HG02981 (cell line): Measurements from ENCODE around the gene TTC39B.

Experiments
- ATAC-seq: cut with Tn5 transposase; IDR thresholded peaks from one replicate; pipeline ENCODE4 v1.9.1; 2021; ENCODE audit warnings: mild to moderate bottlenecking, moderate library complexity; ENCODE audit not compliant: unreplicated experiment

The TTC39B gene

DNA sequence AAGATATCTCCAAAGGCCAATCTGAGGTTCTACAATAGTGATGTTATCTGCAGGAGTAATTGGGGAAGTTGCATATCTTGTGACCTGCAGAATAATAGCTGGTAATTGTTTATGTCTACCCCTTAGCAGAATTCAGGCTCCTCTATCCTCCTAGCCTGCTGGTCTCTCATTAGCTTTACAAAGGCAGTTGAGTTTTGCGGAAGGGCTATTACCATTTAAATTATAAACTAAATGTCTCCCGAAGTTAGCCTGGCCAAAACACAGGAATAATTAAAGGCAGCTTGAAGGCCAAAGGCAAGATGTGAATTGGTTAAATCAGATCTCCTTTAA, 168.7 kb downstream of the TTC39B start:
- no peak for ATAC-seq

DNA sequence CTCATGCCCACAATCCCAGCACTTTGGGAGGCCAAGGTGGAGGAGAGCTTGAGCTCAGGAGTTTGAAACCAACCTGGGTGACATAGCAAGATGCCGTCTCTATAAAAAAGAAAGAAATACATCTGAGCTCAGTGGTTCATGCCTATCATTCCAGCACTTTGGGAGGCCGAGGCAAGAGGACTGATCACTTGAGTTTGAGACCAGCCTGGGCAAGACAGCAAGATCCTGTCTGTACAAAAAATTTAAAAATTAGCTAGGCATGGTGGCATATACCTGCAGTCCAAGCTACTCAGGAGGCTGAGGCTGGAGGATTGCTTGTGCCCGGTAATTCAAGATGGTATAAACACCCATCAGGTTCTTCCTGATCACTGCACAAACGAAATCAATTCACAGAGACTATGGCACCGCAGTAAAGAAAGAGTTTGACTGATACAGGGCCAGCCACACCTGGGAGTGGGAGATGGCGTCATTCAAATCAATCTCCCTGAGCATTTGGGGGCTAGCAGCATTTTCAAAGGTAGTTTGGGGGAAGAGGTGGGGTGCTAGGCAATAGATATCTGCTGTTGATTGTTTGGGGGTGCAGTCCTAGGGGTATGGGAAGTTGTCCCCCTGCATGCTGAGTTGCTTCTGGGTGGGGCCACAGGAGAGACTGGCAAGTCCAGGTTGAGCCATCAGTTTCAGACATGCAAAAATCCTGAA, 169.2 kb downstream of the TTC39B start:
- ATAC-seq, result no peak

DNA sequence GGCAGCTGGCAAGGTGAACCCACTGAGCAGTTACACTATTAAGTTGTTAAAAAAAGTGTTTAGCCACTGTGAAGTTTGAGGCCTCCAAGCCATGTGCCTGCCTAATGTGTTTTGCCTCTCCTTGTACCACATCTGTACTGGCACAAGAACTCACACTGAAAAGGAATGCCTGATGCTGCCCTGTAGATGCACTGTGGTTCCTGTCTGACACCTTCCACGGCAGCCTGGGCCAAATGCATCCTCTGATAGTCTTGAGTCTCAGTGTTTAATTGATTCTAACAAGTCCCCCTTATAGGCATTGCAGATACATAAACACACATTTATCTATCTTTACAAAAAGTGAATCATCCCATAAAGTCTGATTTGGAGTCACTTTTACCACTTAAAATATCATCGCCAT, 169.9 kb downstream of the TTC39B start:
- no peak for ATAC-seq

DNA sequence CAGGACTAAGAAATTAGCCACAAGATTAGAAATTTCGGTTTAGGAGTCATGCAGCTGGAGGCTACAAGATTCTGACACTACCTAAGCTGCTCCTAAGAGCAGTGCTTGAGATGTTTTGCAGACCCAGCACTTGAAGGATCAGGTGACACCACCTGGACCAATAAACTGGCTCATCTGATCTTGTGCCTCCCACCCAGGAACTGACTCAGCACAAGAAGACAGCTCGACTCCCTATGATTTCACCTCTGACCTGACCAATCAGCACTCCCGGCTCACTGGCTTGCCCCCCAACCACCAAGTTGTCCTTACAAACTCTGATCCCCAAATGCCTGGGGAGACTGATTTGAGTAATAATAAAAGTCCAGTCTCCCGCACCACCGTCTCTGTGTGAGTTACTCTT, 170.4 kb downstream of the TTC39B start:
- no peak for ATAC-seq

DNA sequence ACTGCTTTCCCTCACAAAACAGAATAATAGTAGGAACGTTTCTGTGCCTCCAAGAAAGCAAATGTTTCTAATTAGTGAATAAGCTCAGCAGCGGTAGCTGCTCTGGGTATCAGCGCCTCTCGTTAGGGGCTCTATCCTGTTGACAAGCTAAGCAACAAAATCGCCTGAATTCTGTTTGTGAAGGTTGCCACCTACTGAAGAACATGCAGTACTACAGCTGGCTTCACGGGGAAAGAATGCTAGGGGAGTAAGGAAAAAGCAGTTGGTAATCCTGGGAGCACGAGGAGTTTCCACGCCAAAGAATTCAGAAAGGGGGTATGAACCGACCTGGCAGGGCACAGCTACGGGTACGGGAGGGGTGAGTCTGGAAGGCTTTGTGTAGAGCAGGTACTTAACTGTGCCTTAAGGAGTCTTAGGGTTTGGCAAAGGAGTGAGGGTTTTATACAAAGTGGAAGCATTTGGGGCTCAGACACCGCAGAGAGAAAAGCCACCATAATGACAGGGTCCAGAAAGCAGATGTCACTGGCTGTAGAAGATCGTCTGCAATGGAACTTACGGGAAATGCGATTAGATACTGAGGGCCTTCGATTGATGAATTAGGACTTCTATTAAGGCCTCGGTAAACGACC, 171.7 kb downstream of the TTC39B start:
- ATAC-seq, result peak; percentile 85

DNA sequence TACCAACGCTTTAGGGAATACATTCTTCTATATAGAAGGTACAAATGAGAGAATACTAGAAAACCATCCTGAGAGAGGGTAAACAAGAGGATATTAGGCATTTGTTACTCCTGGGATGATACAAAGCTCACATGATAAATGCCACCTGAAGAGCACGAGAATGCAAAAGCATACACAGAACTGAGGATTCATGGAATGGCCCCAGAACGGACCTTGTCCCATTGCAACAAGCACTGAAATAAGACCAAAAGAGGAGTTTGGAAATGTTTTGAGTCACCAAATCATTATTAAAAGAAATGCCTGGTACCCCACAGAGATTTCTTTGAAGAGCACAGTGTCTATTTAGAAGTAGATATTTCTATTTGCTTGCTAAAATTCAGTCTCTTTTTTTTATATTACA, 173.5 kb downstream of the TTC39B start:
- no peak for ATAC-seq

DNA sequence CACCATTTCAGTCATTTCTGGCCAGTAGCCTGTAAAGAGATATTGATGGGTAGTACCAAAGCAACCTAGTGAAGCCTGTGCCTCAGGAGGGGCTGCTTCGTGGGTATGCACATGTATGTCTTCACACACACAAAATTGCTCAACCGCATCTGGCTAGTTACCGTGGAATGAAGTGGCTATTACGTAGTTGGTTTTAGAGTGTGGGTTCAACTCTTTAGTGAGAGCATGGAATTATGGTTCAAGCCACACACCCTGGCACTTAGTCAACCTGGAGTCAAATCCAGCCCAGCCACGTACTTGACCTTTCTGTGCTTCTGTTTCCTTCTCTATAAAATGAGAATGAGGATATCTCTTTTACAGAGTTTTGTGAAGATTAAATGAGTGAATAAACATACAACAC, 174.9 kb downstream of the TTC39B start:
- no peak for ATAC-seq

DNA sequence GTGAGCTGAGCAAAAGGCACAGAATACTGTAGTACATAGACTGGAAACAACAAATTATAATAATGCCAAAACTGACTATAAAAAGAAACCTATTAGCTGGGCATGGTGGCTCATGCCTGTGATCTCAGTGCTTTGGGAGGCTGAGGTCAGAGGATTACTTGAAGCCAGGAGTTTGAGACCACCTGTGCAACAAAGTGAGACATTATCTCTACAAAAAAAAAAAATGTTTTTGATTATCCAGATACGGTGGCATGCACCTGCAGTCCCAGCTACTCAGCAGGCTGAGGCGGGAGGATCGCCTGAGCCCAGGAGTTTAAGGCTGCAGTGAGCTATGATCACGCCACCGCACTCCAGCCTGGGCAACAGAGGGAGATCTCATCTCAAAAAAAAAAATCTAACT, 175.9 kb downstream of the TTC39B start:
- ATAC-seq, result no peak

DNA sequence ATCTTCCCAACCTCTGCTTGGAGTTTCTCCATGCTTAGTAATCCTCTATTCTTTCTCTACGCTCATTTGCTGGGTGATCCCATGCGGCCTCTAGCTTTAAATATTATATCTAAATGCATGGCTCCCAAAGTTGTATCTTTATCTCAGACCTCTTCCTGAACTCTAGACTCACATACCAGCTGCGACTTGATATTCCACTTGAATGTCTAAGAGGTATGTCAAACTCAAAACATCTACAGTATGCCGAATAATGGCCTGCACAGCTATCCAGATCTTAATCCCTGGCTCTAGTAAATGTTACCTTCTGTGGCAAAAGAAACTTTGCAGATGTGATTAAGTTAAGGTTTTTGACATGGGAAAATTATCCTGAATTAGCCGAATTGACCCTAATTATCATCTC, 179.2 kb downstream of the TTC39B start:
- no peak for ATAC-seq

DNA sequence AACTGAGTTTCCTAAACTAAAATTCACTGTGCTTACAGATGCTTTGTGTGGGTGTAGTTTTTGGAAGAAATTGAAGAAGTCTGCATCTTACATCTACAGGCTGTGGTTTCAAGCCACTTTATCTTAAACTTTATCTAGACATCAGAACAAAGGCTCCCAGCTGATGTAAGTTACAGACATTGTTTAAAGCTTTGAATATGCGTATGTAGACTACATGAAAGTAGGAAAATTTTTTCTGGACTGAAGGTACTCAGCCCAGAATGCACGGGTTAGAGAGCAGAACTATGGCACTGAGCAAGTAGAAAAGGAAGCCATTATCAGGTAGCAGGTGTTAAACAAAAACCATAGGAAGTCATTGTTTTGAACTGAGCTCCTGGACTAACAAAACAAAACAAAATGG, 185.4 kb downstream of the TTC39B start:
- no peak for ATAC-seq

DNA sequence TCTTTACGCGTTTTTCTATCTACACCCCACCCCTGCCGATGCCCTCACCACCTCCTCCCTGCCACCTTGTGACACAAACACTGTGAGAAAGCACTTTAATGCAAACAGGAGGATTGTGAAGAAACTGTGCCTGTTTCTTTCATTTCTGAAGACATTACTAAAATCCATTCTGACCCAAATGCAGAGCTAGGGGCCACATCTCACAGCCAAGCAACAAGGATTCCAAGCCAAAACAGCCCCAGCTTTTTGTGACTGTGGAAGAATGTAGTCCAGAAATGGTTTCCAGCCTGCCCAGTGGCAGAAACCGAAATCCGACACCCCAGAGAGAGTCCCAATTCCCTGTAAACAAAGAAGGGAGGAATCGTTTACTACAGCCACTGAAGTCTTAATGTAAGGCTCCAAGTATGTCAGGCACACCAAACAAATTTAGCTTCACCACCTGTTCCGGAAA, 190.9 kb downstream of the TTC39B start:
- ATAC-seq, result no peak

DNA sequence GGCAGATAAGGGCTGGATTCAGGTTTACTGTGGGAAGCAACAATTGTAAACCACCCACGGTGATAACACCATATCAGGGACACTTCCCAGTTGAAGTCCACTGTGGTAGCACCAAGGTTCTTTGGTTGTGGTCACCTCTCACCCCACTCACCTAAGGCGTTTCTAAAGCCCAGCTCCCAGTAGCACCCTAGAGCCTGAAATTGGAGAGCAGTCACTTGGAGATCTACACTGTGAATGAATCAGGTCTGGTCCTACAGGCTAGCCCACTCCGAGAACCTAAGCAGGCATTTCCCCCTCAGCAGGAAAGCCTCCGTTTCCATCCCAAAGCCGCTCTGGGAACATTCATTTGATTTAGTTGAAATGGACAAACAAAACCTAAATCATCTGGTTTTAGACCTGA, 191.3 kb downstream of the TTC39B start:
- ATAC-seq, result no peak

DNA sequence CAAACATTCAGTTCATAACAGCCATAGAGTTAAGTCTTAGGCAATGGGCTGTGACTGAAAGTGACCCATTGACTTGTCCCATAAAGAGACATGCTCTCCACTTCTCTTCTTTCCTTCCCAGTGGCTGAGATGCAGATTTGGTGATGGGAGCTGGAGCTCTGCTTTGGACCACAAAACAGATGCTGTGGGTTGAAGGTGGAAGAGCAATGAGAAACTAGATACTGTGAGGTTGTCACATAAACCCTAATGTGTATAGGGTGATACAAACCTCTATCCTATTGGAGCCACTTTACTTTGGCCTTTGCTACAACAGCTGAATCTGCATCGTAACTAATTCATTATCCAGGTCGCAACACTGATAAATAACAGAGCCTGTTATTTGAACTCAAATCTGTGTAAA, 192.0 kb downstream of the TTC39B start:
- no peak for ATAC-seq
